IMR-90 (cell line): ENCODE results near the gene PDE11A. TPM values are rescaled to one million over a fixed set of nuclear protein-coding genes. Genes with fewer than 3 reads are reported as not detected.

Source experiments
- ATAC-seq: fragments of 200-7000 bp; cut with Tn5 transposase; 2 replicates; pipeline ENCODE4 v1.9.1; 2020; ENCODE audit warnings: low read depth, mild to moderate bottlenecking, moderate library complexity
- BruUV-seq: library from RNA; stranded (reverse); fragments of 400-500 nt; replicated peaks from 2 replicates; lab custom pipeline; 2021; lab: Mats Ljungman, UMichigan
- CTCF ChIA-PET: fragments of 300-600 bp; formaldehyde crosslinking; extraction: SDS; loops from one replicate; lab custom pipeline; 2021; ENCODE audit warnings: antibody characterized with exemption; lab: Yijun Ruan, JAX
- POLR2A ChIA-PET: fragments of 300-600 bp; sonication (Branson Sonifier 250); formaldehyde crosslinking; loops from one replicate; lab custom pipeline; 2022; ENCODE audit warnings: antibody characterized with exemption; ENCODE audit not compliant: unreplicated experiment; lab: Charles Lee
- DNase-seq: peaks from one replicate; pipeline ENCODE4 v3.0.0; 2013
- H2AFZ ChIP-seq: replicated peaks from 2 replicates; pipeline ENCODE3; 2013; ENCODE audit warnings: low read length, mild to moderate bottlenecking; ENCODE audit not compliant: poor library complexity
- H2AK5ac ChIP-seq: 2 replicates; pipeline ENCODE4 v1.6.1; 2013; ENCODE audit warnings: low read depth, low read length, inconsistent platforms
- H2AK9ac ChIP-seq: replicated peaks from 2 replicates; pipeline ENCODE3; 2013; ENCODE audit warnings: mild to moderate bottlenecking, low read depth, low read length, moderate library complexity; ENCODE audit not compliant: poor library complexity
- H2BK120ac ChIP-seq: 2 replicates; pipeline ENCODE4 v1.6.1; 2013; ENCODE audit warnings: low read depth, low read length, inconsistent platforms
- H2BK15ac ChIP-seq: 3 replicates; pipeline ENCODE4 v1.6.1; 2013; ENCODE audit warnings: low read depth, low read length, inconsistent platforms
- H2BK20ac ChIP-seq: 2 replicates; pipeline ENCODE4 v1.6.1; 2013; ENCODE audit warnings: low read depth, mild to moderate bottlenecking, inconsistent platforms, low read length, moderate library complexity
- H2BK5ac ChIP-seq: 2 replicates; pipeline ENCODE4 v1.6.1; 2013; ENCODE audit warnings: mild to moderate bottlenecking, low read depth, low read length, inconsistent platforms; ENCODE audit not compliant: poor library complexity, severe bottlenecking
- H3K14ac ChIP-seq: replicated peaks from 2 replicates; pipeline ENCODE4 v1.6.1; 2013; ENCODE audit warnings: low read depth, low read length, inconsistent platforms
- H3K18ac ChIP-seq: 2 replicates; pipeline ENCODE4 v1.6.1; 2013; ENCODE audit warnings: low read depth, low read length, control low read depth
- H3K23ac ChIP-seq: 2 replicates; pipeline ENCODE4 v1.6.1; 2013; ENCODE audit warnings: low read depth, low read length, inconsistent platforms
- H3K27ac ChIP-seq: 2 replicates; pipeline ENCODE4 v1.5.1; 2013; ENCODE audit warnings: mild to moderate bottlenecking, control low read depth, low read length; ENCODE audit not compliant: insufficient read depth
- H3K27me3 ChIP-seq: 2 replicates; pipeline ENCODE4 v1.6.1; 2013; ENCODE audit warnings: low read length; ENCODE audit not compliant: control insufficient read depth, insufficient read depth
- H3K36me3 ChIP-seq: 2 replicates; pipeline ENCODE4 v1.6.1; 2013; ENCODE audit warnings: low read length, mixed read lengths; ENCODE audit not compliant: control insufficient read depth, insufficient read depth
- H3K4ac ChIP-seq: 2 replicates; pipeline ENCODE4 v1.6.1; 2013; ENCODE audit warnings: low read depth, low read length, inconsistent platforms
- H3K4me1 ChIP-seq: 2 replicates; pipeline ENCODE4 v1.6.1; 2013; ENCODE audit warnings: low read length, mixed read lengths; ENCODE audit not compliant: control insufficient read depth, insufficient read depth
- H3K4me2 ChIP-seq: 2 replicates; pipeline ENCODE4 v1.6.1; 2013; ENCODE audit warnings: low read depth, mild to moderate bottlenecking, control low read depth, low read length, moderate library complexity
- H3K4me3 ChIP-seq: 2 replicates; pipeline ENCODE4 v1.5.1; 2013; ENCODE audit warnings: low read depth, mild to moderate bottlenecking, control low read depth, low read length, moderate library complexity; ENCODE audit not compliant: insufficient read depth
- H3K56ac ChIP-seq: 2 replicates; pipeline ENCODE4 v1.6.1; 2013; ENCODE audit warnings: low read length, inconsistent platforms; ENCODE audit not compliant: insufficient read depth; ENCODE audit errors: extremely low read depth
- H3K79me1 ChIP-seq, 2 experiments: 2 replicates each; pipeline ENCODE4 v1.6.1; 2013; ENCODE audit warnings: low read length in 2 of 2, inconsistent platforms in 1 of 2, low read depth in 1 of 2
- H3K9ac ChIP-seq: 2 replicates; pipeline ENCODE4 v1.6.1; 2013; ENCODE audit warnings: low read depth, low read length, control low read depth
- H3K9me1 ChIP-seq: 2 replicates; pipeline ENCODE4 v1.6.1; 2013; ENCODE audit warnings: low read length, inconsistent platforms; ENCODE audit not compliant: insufficient read depth
- H3K9me3 ChIP-seq: 2 replicates; pipeline ENCODE4 v1.6.1; 2013; ENCODE audit warnings: low read length; ENCODE audit not compliant: control insufficient read depth, insufficient read depth
- H4K20me1 ChIP-seq: 2 replicates; pipeline ENCODE4 v1.6.1; 2013; ENCODE audit warnings: low read length, inconsistent platforms; ENCODE audit not compliant: insufficient read depth
- H4K5ac ChIP-seq: 2 replicates; pipeline ENCODE4 v1.6.1; 2013; ENCODE audit warnings: mild to moderate bottlenecking, low read depth, low read length, control low read depth
- H4K8ac ChIP-seq, 2 experiments: 2 replicates each; pipeline ENCODE4 v1.6.1; 2013; ENCODE audit warnings: low read depth in 2 of 2, low read length in 2 of 2, control low read depth in 1 of 2, inconsistent platforms in 1 of 2
- H4K91ac ChIP-seq: 2 replicates; pipeline ENCODE4 v1.6.1; 2013; ENCODE audit warnings: low read depth, low read length, inconsistent platforms; ENCODE audit not compliant: insufficient read depth
- BHLHE40 ChIP-seq: fragments of 150-350 bp; IDR thresholded peaks from 2 replicates; pipeline ENCODE4 v1.6.1; 2016; ENCODE audit warnings: mild to moderate bottlenecking, low read depth, low read length
- CEBPB ChIP-seq: IDR thresholded peaks from 2 replicates; pipeline ENCODE4 v1.6.1; 2012; ENCODE audit warnings: low read depth, low read length, improper control_type of control experiment
- CHD1 ChIP-seq: IDR thresholded peaks from 2 replicates; pipeline ENCODE4 v1.6.1; 2012; ENCODE audit warnings: low read depth, low read length, improper control_type of control experiment
- CTCF ChIP-seq: conservative IDR thresholded peaks from 2 replicates; pipeline ENCODE4 v1.5.1; 2012; ENCODE audit warnings: mild to moderate bottlenecking, low read depth, low read length, improper control_type of control experiment
- FOS ChIP-seq: fragments of 150-350 bp; IDR thresholded peaks from 2 replicates; pipeline ENCODE4 v1.6.1; 2016; ENCODE audit warnings: low read depth, low read length
- MAFK ChIP-seq: IDR thresholded peaks from 2 replicates; pipeline ENCODE4 v1.6.1; 2012; ENCODE audit warnings: low read depth, low read length, improper control_type of control experiment
- MAZ ChIP-seq: IDR thresholded peaks from 2 replicates; pipeline ENCODE4 v1.6.1; 2012; ENCODE audit warnings: low read depth, mild to moderate bottlenecking, low read length, improper control_type of control experiment, moderate library complexity, borderline replicate concordance
- MXI1 ChIP-seq: IDR thresholded peaks from 2 replicates; pipeline ENCODE4 v1.6.1; 2012; ENCODE audit warnings: low read depth, mild to moderate bottlenecking, low read length, moderate library complexity, borderline replicate concordance
- NFE2L2 ChIP-seq: fragments of 150-350 bp; IDR thresholded peaks from 2 replicates; pipeline ENCODE4 v1.6.1; 2016; ENCODE audit warnings: low read depth, mild to moderate bottlenecking, low read length
- RAD21 ChIP-seq: IDR thresholded peaks from 2 replicates; pipeline ENCODE4 v1.6.1; 2012; ENCODE audit warnings: low read length, improper control_type of control experiment
- RCOR1 ChIP-seq: IDR thresholded peaks from 2 replicates; pipeline ENCODE4 v1.6.1; 2012; ENCODE audit warnings: mild to moderate bottlenecking, low read length, improper control_type of control experiment; ENCODE audit not compliant: insufficient replicate concordance
- RFX5 ChIP-seq: IDR thresholded peaks from 2 replicates; pipeline ENCODE4 v1.8.0; 2012; ENCODE audit warnings: low read depth, mild to moderate bottlenecking, low read length, moderate library complexity
- SMC3 ChIP-seq: fragments of 150-350 bp; IDR thresholded peaks from 2 replicates; pipeline ENCODE4 v1.6.1; 2016; ENCODE audit warnings: low read depth, mild to moderate bottlenecking, antibody characterized with exemption, low read length, moderate library complexity
- WGBS, 2 experiments: methylation state at CpG; one replicate each; pipeline versions ENCODE4 v1.1.5 to v1.1.7; 2013; ENCODE audit warnings: missing lambda C conversion rate in 2 of 2; ENCODE audit not compliant: insufficient read length in 1 of 2; ENCODE audit errors: extremely low coverage in 2 of 2; 5-methylcytosine and 5-hydroxymethylcytosine counted together
- dilution Hi-C: fragments of 300-500 bp; cut with HindIII; formaldehyde crosslinking; loops from one replicate; pipeline ENCODE4 v1.14.3; 2018; ENCODE audit warnings: low sequenced_read_pairs; ENCODE audit not compliant: unreplicated experiment
- in situ Hi-C: fragments of 300-500 bp; cut with MboI; formaldehyde crosslinking; loops from 3 replicates; pipeline ENCODE4 v1.14.3; 2019; ENCODE audit warnings: low sequenced_read_pairs, inconsistent platforms, mixed read lengths
- intact Hi-C: fragments of 100-400 bp; cut with micrococcal nuclease; formaldehyde crosslinking; loops from 2 replicates; pipeline ENCODE4 v1.10.0; 2022
- polyA plus RNA-seq, 3 experiments: library from polyadenylated mRNA; depleted of rRNA; stranded (reverse); fragments of >200 nt; gene quantifications; 2 replicates each; pipeline ENCODE4 v1.2.3, GENCODE V29; 2012; ENCODE audit warnings: low replicate concordance in 1 of 3
- total RNA-seq: library from RNA; depleted of rRNA; stranded (reverse); fragments of >200 nt; gene quantifications from 2 replicates; pipeline ENCODE4 v1.2.3, GENCODE V29; 2012
- TF ChIP-seq, protein P1 (sequence below): fragments of 150-350 bp; IDR thresholded peaks from 2 replicates; pipeline ENCODE4 v1.6.1; 2017; ENCODE audit warnings: mild to moderate bottlenecking, antibody characterized with exemption, low read length, low read depth
- TF ChIP-seq, protein P2 (sequence below): fragments of 150-350 bp; IDR thresholded peaks from 2 replicates; pipeline ENCODE4 v1.6.1; 2016; ENCODE audit warnings: low read depth, mild to moderate bottlenecking, low read length, moderate library complexity, borderline replicate concordance

Gene PDE11A
- total and polyA plus RNA-seq, 2 of the 4 experiments (the other 2 are of a cell fraction), result 0.21 to 0.72 TPM

DNA sequence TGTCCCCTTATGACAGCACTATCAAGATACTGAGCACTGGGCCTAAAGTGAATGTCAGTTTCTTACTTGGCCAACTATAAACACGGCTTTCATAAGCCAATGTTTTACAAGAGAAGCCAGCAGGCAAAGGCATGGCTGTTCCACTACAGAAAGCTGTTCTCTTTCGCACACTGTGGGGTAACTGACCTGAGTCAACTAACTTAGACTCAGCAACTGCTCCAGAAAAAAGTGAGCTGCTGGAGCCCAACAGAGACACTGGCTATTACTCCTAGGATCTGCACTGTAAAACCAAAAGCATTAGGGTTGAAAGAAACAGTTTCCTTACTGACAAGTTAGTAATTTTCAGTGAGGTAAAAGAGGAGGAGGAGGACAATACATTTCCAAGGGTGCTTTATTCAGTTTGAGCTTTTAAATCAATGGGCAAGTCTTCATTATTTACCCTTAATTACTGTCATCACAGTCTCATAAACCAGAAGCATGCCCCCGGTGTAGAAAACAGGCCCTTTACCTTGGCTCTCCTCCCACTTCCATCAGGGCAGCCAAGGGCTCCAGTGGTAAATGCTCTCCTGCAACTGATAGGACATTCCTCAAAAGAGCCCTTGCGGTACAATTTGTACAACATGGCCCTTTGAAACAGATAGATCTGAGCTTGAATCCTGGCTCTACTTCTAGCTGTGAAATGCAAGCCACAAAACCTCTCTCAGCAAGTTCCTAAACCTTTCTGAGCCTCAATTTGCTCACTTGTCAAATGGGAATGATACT is 275.7 kb downstream of the PDE11A start:
- H3K9me3 ChIP-seq, result no peaks in the 10 kb centered on the region
- H2AFZ ChIP-seq, result no peak overlapping the region
- H2BK120ac ChIP-seq, result no peak overlapping the region
- H3K14ac ChIP-seq, result no peak overlapping the region
- TF ChIP-seq MXI1 (no peak), RFX5 (no peak), CHD1 (no peak), RCOR1 (no peak), CTCF (no peak), BHLHE40 (no peak), RAD21 (no peak), MAZ (no peak), MAFK (no peak), SMC3 (no peak), FOS (no peak), CEBPB (no peak), NFE2L2 (no peak)
- TF ChIP-seq, protein P1, sequence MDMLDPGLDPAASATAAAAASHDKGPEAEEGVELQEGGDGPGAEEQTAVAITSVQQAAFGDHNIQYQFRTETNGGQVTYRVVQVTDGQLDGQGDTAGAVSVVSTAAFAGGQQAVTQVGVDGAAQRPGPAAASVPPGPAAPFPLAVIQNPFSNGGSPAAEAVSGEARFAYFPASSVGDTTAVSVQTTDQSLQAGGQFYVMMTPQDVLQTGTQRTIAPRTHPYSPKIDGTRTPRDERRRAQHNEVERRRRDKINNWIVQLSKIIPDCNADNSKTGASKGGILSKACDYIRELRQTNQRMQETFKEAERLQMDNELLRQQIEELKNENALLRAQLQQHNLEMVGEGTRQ, result no peak
- TF ChIP-seq, protein P2, sequence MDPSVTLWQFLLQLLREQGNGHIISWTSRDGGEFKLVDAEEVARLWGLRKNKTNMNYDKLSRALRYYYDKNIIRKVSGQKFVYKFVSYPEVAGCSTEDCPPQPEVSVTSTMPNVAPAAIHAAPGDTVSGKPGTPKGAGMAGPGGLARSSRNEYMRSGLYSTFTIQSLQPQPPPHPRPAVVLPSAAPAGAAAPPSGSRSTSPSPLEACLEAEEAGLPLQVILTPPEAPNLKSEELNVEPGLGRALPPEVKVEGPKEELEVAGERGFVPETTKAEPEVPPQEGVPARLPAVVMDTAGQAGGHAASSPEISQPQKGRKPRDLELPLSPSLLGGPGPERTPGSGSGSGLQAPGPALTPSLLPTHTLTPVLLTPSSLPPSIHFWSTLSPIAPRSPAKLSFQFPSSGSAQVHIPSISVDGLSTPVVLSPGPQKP, result no peak
- H3K56ac ChIP-seq, result no peak overlapping the region
- no peak overlapping the region for H3K4ac ChIP-seq
- no peak for DNase-seq
- H3K27me3 ChIP-seq, result no peaks in the 10 kb centered on the region
- H3K4me3 ChIP-seq, result no peak overlapping the region
- no peak overlapping the region for H2AK5ac ChIP-seq
- no peaks in the 10 kb centered on the region for H3K36me3 ChIP-seq
- H3K23ac ChIP-seq, result no peak overlapping the region
- H4K8ac ChIP-seq, result no peak overlapping the region
- H3K9me1 ChIP-seq, result no peaks in the 10 kb centered on the region
- dilution Hi-C loops, result no loop called here
- ChIA-PET CTCF (interaction anchor here (0.5 kb wide), 1 partner anchor 462 kb away, joined by 3 read pairs; no protein-coding TSS in a partner anchor), POLR2A (no interaction called here)
- no peak overlapping the region for H3K18ac ChIP-seq
- H2BK5ac ChIP-seq, result no peak overlapping the region
- ATAC-seq, result no peak
- no peak overlapping the region for H2BK20ac ChIP-seq
- H4K20me1 ChIP-seq, result no peaks in the 10 kb centered on the region
- WGBS, 2 experiments, result 71% methylated on average over 1 of the region's 4 CpGs; no CpG with 5 or more reads in 1 of the 2 experiments
- H3K4me1 ChIP-seq, result no peaks in the 10 kb centered on the region
- no peak overlapping the region for H3K4me2 ChIP-seq
- in situ Hi-C loops, result no loop called here
- no peaks in the 10 kb centered on the region for H3K79me1 ChIP-seq
- H2BK15ac ChIP-seq, result no peak overlapping the region
- no peak overlapping the region for H2AK9ac ChIP-seq
- no peak overlapping the region for H3K27ac ChIP-seq
- intact Hi-C loops, result no loop called here
- no TSS peak for BruUV-seq
- no peak overlapping the region for H3K9ac ChIP-seq
- no peak overlapping the region for H4K91ac ChIP-seq
- no peak overlapping the region for H4K5ac ChIP-seq
